PFSK-1 (cell line): ENCODE measurements around the gene FAM221A. TPM values are rescaled to one million over a fixed set of nuclear protein-coding genes. Genes with fewer than 3 reads are reported as not detected.

Experiments
- FOXP2 ChIP-seq: optimal IDR thresholded peaks from 2 replicates; pipeline ENCODE3; 2011; ENCODE audit warnings: borderline replicate concordance, control low read depth, inconsistent platforms; ENCODE audit not compliant: insufficient read depth; ENCODE audit errors: extremely low read length, extremely low read depth
- POLR2AphosphoS5 ChIP-seq: IDR thresholded peaks from 2 replicates; pipeline ENCODE4 v1.6.1; 2012; ENCODE audit warnings: low read depth, mild to moderate bottlenecking, control low read depth, low read length, moderate library complexity
- SIN3A ChIP-seq: IDR thresholded peaks from 2 replicates; pipeline ENCODE4 v1.6.1; 2012; ENCODE audit warnings: mild to moderate bottlenecking, low read length, moderate library complexity, borderline replicate concordance; ENCODE audit not compliant: insufficient read depth
- TAF1 ChIP-seq: IDR thresholded peaks from 2 replicates; pipeline ENCODE4 v1.6.1; 2012; ENCODE audit warnings: low read length, control low read depth, borderline replicate concordance; ENCODE audit not compliant: insufficient read depth
- polyA plus RNA-seq: library from polyadenylated mRNA; unstranded; fragments of >200 nt; gene quantifications from one replicate; pipeline ENCODE4 v1.2.1, GENCODE V29; 2012; ENCODE audit warnings: low read depth, missing spikeins; ENCODE audit not compliant: insufficient read length
- TF ChIP-seq, protein P1 (sequence below), 2 experiments: IDR thresholded peaks; 2 replicates each; pipeline versions ENCODE4 v1.6.1 to v1.8.0; 2011 to 2012; ENCODE audit warnings: low read depth in 2 of 2, low read length in 2 of 2, control low read depth in 1 of 2, inconsistent platforms in 1 of 2, mild to moderate bottlenecking in 1 of 2, moderate library complexity in 1 of 2; ENCODE audit not compliant: insufficient read depth in 1 of 2

FAM221A gene, protein sequence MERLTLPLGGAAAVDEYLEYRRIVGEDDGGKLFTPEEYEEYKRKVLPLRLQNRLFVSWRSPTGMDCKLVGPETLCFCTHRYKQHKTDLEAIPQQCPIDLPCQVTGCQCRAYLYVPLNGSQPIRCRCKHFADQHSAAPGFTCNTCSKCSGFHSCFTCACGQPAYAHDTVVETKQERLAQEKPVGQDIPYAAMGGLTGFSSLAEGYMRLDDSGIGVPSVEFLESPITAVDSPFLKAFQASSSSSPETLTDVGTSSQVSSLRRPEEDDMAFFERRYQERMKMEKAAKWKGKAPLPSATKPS
- 0.06 TPM for polyA plus RNA-seq

DNA sequence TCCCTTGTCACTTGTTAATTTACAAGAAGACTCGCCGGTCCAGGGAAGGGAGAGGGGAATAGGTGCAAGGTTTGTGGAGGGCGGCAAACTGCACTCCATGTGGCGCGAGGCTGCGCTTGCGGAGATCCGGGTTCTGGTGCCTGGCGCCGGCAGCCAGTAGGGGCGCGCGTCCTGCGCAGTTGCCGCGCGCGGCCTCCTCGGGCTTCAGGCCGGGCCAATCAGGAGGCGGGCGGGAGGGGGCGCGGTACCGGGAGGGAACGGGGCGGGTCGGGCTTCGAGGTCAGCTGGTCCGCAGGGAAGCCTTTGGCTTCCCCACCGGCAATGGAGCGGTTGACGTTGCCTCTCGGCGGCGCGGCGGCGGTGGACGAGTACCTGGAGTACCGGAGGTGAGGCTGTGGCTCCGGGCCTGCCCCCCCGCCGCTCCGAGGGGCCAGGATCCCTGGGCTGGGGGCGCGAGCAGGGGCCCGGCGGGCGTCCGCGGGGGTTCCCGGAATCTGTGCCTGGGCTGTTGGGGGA lies at the start of gene FAM221A:
TSS of gene FAM221A (plus strand) at position 302 of the 516 bp plus-strand sequence. CDS start at position 322, 20 bp downstream.
- TF ChIP-seq TAF1 = no peak
- TF ChIP-seq SIN3A = no peak
- TF ChIP-seq, protein P1, sequence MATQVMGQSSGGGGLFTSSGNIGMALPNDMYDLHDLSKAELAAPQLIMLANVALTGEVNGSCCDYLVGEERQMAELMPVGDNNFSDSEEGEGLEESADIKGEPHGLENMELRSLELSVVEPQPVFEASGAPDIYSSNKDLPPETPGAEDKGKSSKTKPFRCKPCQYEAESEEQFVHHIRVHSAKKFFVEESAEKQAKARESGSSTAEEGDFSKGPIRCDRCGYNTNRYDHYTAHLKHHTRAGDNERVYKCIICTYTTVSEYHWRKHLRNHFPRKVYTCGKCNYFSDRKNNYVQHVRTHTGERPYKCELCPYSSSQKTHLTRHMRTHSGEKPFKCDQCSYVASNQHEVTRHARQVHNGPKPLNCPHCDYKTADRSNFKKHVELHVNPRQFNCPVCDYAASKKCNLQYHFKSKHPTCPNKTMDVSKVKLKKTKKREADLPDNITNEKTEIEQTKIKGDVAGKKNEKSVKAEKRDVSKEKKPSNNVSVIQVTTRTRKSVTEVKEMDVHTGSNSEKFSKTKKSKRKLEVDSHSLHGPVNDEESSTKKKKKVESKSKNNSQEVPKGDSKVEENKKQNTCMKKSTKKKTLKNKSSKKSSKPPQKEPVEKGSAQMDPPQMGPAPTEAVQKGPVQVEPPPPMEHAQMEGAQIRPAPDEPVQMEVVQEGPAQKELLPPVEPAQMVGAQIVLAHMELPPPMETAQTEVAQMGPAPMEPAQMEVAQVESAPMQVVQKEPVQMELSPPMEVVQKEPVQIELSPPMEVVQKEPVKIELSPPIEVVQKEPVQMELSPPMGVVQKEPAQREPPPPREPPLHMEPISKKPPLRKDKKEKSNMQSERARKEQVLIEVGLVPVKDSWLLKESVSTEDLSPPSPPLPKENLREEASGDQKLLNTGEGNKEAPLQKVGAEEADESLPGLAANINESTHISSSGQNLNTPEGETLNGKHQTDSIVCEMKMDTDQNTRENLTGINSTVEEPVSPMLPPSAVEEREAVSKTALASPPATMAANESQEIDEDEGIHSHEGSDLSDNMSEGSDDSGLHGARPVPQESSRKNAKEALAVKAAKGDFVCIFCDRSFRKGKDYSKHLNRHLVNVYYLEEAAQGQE (IDR thresholded peaks at IDR 0.05; ENCODE audit: insufficient read depth in 1 of 2, low read depth in 2 of 2, low read length in 2 of 2) = no peak
- TF ChIP-seq FOXP2 = no peak
- TF ChIP-seq POLR2AphosphoS5 = no peak

DNA sequence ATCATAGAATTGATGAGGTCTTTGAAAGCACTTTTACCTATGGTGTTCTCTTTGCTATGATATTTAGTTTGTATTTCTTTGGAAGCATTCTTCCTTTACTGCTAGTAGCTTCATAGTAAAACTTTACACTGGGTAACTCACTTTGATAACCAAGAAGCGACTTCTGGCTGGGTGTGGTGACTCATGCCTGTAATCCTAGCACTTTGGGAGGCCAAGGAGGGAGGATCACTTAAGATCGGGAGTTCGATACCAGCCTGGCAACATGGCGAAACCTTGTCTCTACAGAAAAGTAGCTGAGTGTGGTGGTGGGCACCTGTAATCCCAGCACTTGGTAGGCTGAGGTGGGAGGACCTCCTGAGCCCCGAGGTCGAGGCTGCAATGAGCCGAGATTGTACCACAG lies 46.6 kb upstream of the FAM221A start:
- TF ChIP-seq POLR2AphosphoS5 (no peak), SIN3A (no peak), FOXP2 (no peak), TAF1 (no peak)
- TF ChIP-seq, protein P1 (IDR thresholded peaks at IDR 0.05; ENCODE audit: insufficient read depth in 1 of 2, low read depth in 2 of 2, low read length in 2 of 2) = no peak

DNA sequence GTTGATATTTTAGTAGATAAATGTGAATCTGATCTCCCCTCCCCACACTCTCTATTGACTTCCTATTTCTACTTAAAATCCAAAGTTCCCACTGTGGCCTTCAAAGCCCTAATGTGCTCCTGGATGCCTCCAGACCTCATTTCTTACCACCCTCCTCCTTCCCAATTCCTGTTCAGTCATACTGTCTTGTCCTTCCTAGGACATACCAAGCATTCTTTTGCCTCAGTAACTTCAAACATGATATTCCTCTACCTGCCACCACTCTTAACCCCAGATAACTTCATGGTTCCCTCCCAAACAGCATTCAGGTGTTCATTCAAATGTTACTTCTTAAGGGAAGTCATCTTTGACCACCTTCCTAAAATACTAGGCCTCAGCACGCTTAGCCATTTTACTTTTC lies 34.2 kb upstream of the FAM221A start:
- TF ChIP-seq POLR2AphosphoS5 (no peak), FOXP2 (no peak)
- TF ChIP-seq, protein P1 (IDR thresholded peaks at IDR 0.05; ENCODE audit: insufficient read depth in 1 of 2, low read depth in 2 of 2, low read length in 2 of 2) = no peak

DNA sequence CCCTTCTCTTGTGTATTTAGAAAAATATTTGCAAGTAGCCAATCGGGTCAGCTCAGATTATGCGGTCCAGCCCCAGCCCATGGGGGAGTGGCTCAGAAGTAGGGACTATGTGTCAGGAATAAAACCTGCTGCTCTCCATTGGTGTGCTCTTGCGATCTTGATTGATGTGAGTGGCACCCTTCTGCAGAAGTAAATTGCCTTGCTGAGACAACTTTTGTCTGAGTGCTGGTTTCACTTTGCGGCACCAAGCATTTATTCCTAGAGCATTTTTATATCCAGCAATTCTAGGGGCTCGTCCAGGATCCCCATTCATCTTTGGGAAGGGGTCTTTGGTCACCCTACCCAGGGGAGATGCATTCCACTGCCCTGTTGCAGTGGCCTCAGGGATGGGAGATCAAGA lies 26.1 kb upstream of the FAM221A start:
- no peak for TF ChIP-seq FOXP2
- no peak for TF ChIP-seq POLR2AphosphoS5
- TF ChIP-seq TAF1 = no peak

DNA sequence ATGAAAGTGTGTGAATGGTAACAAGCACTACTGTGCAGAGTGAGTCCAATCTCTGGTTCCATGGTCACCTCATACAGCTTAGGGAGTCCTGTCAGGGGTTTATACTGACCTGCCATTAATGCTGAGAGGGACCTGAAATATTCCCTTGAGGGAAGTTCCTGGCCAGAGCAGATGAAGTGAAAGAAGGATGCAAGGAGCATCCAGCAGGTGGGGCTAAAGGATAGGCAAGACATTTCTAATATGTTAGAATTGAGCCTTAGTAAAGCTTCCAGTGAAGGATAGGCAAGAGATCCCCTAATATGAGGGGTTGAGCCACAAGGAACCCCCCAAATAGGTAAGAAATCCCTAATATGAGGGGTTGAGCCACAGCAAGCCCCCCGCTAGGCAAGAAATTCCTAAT lies 25.5 kb upstream of the FAM221A start:
- TF ChIP-seq FOXP2 (no peak), POLR2AphosphoS5 (no peak), SIN3A (no peak), TAF1 (no peak)
- TF ChIP-seq, protein P1 (IDR thresholded peaks at IDR 0.05; ENCODE audit: insufficient read depth in 1 of 2, low read depth in 2 of 2, low read length in 2 of 2) = no peak
